HG03571 (cell line): ENCODE results near the gene IL21R.
"Not testable (repeated sequence)": the region's sequence is repeated elsewhere in the genome, so short reads cannot be mapped to it uniquely, and the experiment has no call there.

ENCODE experiments used
- ATAC-seq: cut with Tn5 transposase; IDR thresholded peaks from one replicate; pipeline ENCODE4 v1.9.1; 2021; ENCODE audit not compliant: unreplicated experiment

IL21R gene

GRCh38 chr16:27400751-27401620 is 988 bp upstream of the IL21R start:
- ATAC-seq, result no peak

GRCh38 chr16:27402569-27402963 is 592 bp downstream of the IL21R start:
- ATAC-seq, result no peak

GRCh38 chr16:27402964-27403600 is 1.1 kb downstream of the IL21R start:
- ATAC-seq, result no peak

GRCh38 chr16:27403601-27403992 is 1.6 kb downstream of the IL21R start:
- no peak for ATAC-seq

GRCh38 chr16:27404163-27404823 is 2.3 kb downstream of the IL21R start:
- ATAC-seq, result no peak

GRCh38 chr16:27405546-27406451 is 3.8 kb downstream of the IL21R start:
- no peak for ATAC-seq

GRCh38 chr16:27406511-27407128 is 4.6 kb downstream of the IL21R start:
- ATAC-seq, result no peak

- no peak for ATAC-seq
These were observed 5.2 kb downstream of the IL21R start for GRCh38 chr16:27407133-27407532.

- peak; percentile 36 for ATAC-seq
These were observed 6.1 kb downstream of the IL21R start for GRCh38 chr16:27408012-27408601.

GRCh38 chr16:27408602-27409031 is 6.6 kb downstream of the IL21R start:
- ATAC-seq, result no peak

GRCh38 chr16:27409958-27410357 is 8.0 kb downstream of the IL21R start:
- ATAC-seq, result not testable (repeated sequence)

- no peak for ATAC-seq
These were observed 8.8 kb downstream of the IL21R start for GRCh38 chr16:27410761-27411160.

GRCh38 chr16:27413956-27414355 is 12.0 kb downstream of the IL21R start:
- ATAC-seq, result no peak

GRCh38 chr16:27414788-27415431 is 12.9 kb downstream of the IL21R start:
- ATAC-seq, result no peak

GRCh38 chr16:27417047-27417671 is 15.2 kb downstream of the IL21R start:
- ATAC-seq, result no peak

- ATAC-seq, result no peak
These were observed 20.2 kb downstream of the IL21R start for GRCh38 chr16:27421961-27422740.

GRCh38 chr16:27424772-27425498 is 23.0 kb downstream of the IL21R start:
- no peak for ATAC-seq

- ATAC-seq, result no peak
These were observed 24.0 kb downstream of the IL21R start for GRCh38 chr16:27425961-27426360.
